Glutamatergic neuron (in vitro differentiated cells): Measurements from ENCODE around the gene B4GALT4. TPM values are rescaled to one million over a fixed set of nuclear protein-coding genes. Genes with fewer than 3 reads are reported as not detected.

Experiments used
- DNase-seq: peaks from one replicate; pipeline ENCODE4 v3.0.0; 2022
- H3K27ac Mint-ChIP-seq: one replicate; pipeline ENCODE4 v1.8.0; 2020; ENCODE audit warnings: mild to moderate bottlenecking, mixed read lengths, inconsistent platforms; ENCODE audit not compliant: unreplicated experiment
- H3K27me3 Mint-ChIP-seq: one replicate; pipeline ENCODE4 v1.8.0; 2020; ENCODE audit warnings: mild to moderate bottlenecking, moderate library complexity, mixed read lengths, inconsistent platforms; ENCODE audit not compliant: unreplicated experiment
- H3K36me3 Mint-ChIP-seq: one replicate; pipeline ENCODE4 v1.8.0; 2020; ENCODE audit warnings: mild to moderate bottlenecking, mixed read lengths, inconsistent platforms; ENCODE audit not compliant: unreplicated experiment
- H3K4me1 Mint-ChIP-seq: one replicate; pipeline ENCODE4 v1.8.0; 2020; ENCODE audit warnings: mild to moderate bottlenecking, low read depth, mixed read lengths, inconsistent platforms; ENCODE audit not compliant: unreplicated experiment
- H3K4me3 Mint-ChIP-seq: one replicate; pipeline ENCODE4 v1.8.0; 2020; ENCODE audit warnings: mild to moderate bottlenecking, mixed read lengths, inconsistent platforms; ENCODE audit not compliant: unreplicated experiment
- H3K9me3 Mint-ChIP-seq: one replicate; pipeline ENCODE4 v1.8.0; 2020; ENCODE audit warnings: mild to moderate bottlenecking, moderate library complexity, mixed read lengths, inconsistent platforms; ENCODE audit not compliant: unreplicated experiment
- CTCF ChIP-seq: fragments of 200-600 bp; sonication (generic); IDR thresholded peaks from one replicate; pipeline ENCODE4 v1.5.0; 2021; ENCODE audit not compliant: partially characterized antibody, unreplicated experiment
- total RNA-seq: library from RNA; stranded (reverse); fragmentation: NEBNext Ultra II Directional; extraction: Animal tissue kit (Norgen Biotek cat#: 25700); gene quantifications from one replicate; pipeline ENCODE4 v1.2.1, GENCODE V29; 2021; ENCODE audit not compliant: unreplicated experiment

The B4GALT4 gene
- total RNA-seq, 1 donor from 2014 or later = 24.3 TPM

- H3K9me3 Mint-ChIP-seq = no peaks in the 10 kb centered on the region
- no peak overlapping the region for H3K27ac Mint-ChIP-seq
- DNase-seq = no peak
- no peak overlapping the region for H3K4me3 Mint-ChIP-seq
- TF ChIP-seq CTCF = no peak
- H3K27me3 Mint-ChIP-seq = no peaks in the 10 kb centered on the region
- no peaks in the 10 kb centered on the region for H3K4me1 Mint-ChIP-seq
- peaks cover 5% of the 10 kb centered on the region for H3K36me3 Mint-ChIP-seq
Observed at GRCh38 chr3:119211193-119211592, 29.5 kb downstream of the B4GALT4 start.

- Mint-ChIP-seq H3K27ac (no peak overlapping the region), H3K4me1 (no peaks in the 10 kb centered on the region), H3K4me3 (no peak overlapping the region), H3K9me3 (peaks cover 1% of the 10 kb centered on the region), H3K27me3 (no peaks in the 10 kb centered on the region), H3K36me3 (no peaks in the 10 kb centered on the region)
- no peak for TF ChIP-seq CTCF
- DNase-seq = no peak
Observed at GRCh38 chr3:119207512-119207875, 33.2 kb downstream of the B4GALT4 start.

- Mint-ChIP-seq H3K27ac (no peak overlapping the region), H3K4me3 (no peak overlapping the region), H3K27me3 (no peaks in the 10 kb centered on the region), H3K36me3 (no peaks in the 10 kb centered on the region), H3K4me1 (no peaks in the 10 kb centered on the region), H3K9me3 (peaks cover 1% of the 10 kb centered on the region)
- no peak for TF ChIP-seq CTCF
- DNase-seq = no peak
Observed at GRCh38 chr3:119206611-119207511, 33.8 kb downstream of the B4GALT4 start.

GRCh38 chr3:119205685-119206084, 35.0 kb downstream of the B4GALT4 start:
- Mint-ChIP-seq H3K27ac (no peak overlapping the region), H3K36me3 (no peaks in the 10 kb centered on the region), H3K27me3 (no peaks in the 10 kb centered on the region), H3K9me3 (peaks cover 1% of the 10 kb centered on the region), H3K4me3 (no peak overlapping the region), H3K4me1 (no peaks in the 10 kb centered on the region)
- no peak for DNase-seq
- TF ChIP-seq CTCF = no peak

GRCh38 chr3:119205209-119205608, 35.5 kb downstream of the B4GALT4 start:
- Mint-ChIP-seq H3K27ac (no peak overlapping the region), H3K9me3 (peaks cover 1% of the 10 kb centered on the region), H3K4me3 (no peak overlapping the region)

More at GRCh38 chr3:119205209-119205608, 35.5 kb downstream of the B4GALT4 start:
- no peaks in the 10 kb centered on the region for H3K4me1 Mint-ChIP-seq
- no peaks in the 10 kb centered on the region for H3K36me3 Mint-ChIP-seq
- no peak for TF ChIP-seq CTCF
- no peak for DNase-seq
- no peaks in the 10 kb centered on the region for H3K27me3 Mint-ChIP-seq
